SK-N-SH treated with all-trans-retinoic acid at 6 μM for 48 hours (cell line): ENCODE data around the gene APEH.

ENCODE experiments used
- BACH2 ChIP-seq: fragments of 250-450 bp; sonication (Bioruptor Pico); IDR thresholded peaks from 2 replicates; pipeline ENCODE4 v1.9.0; 2021; ENCODE audit warnings: mild to moderate bottlenecking, borderline replicate concordance
- TOX ChIP-seq: fragments of 250-450 bp; sonication (Bioruptor Pico); IDR thresholded peaks from 2 replicates; pipeline ENCODE4 v1.8.0; 2021; ENCODE audit warnings: mild to moderate bottlenecking, moderate library complexity, borderline replicate concordance
- ZFP30 ChIP-seq: fragments of 450-650 bp; formaldehyde crosslinking; IDR thresholded peaks from 2 replicates; pipeline ENCODE4 v1.5.0; 2022; ENCODE audit warnings: mild to moderate bottlenecking, moderate library complexity
- ZNF8 ChIP-seq: fragments of 450-650 bp; formaldehyde crosslinking; IDR thresholded peaks from 2 replicates; pipeline ENCODE4 v1.5.0; 2020; ENCODE audit warnings: mild to moderate bottlenecking, moderate library complexity
- TF ChIP-seq, protein P1 (sequence below): fragments of 250-450 bp; sonication (Bioruptor Pico); IDR thresholded peaks from 2 replicates; pipeline ENCODE4 v1.5.1; 2021; ENCODE audit warnings: mild to moderate bottlenecking, moderate library complexity

DNA sequence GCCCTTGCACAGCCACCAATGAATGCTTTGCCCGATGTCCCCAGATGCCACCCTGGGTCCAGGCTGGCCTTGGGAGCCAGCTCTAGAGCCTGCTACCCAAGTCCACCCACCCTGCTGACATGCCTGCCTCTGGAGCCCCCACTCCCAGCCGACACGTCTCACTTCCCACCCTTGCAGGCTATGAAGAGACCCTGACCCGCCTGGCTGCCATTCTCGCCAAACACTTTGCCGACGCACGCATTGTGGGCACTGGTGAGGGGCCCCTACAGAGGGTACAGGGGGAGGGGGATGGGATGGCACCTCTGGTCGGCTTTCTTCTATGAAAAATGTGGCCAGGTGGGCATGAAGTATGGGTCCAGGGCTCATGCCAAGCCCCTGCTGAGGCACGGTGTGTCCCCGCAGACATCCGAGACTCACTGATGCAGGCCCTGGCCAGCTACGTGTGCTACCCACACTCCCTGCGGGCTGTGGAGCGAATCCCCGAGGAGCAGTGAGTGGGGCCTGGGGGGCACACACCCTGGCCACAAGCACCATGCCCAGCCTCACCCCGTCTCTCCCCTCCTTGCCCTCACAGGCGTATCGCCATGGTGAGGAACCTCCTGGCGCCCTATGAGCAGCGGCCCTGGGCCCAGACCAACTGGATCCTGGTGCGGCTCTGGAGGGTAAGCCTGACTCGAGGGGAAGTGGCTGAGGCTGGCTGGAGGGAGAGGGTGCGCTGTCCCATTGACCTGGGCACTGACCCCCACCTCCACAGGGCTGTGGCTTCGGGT is 39.4 kb downstream of the APEH start:
- TF ChIP-seq ZFP30 (CRISPR knock-in tag) = no peak
- TF ChIP-seq ZNF8 (CRISPR knock-in tag) = no peak
- TF ChIP-seq BACH2 (CRISPR knock-in tag) = no peak
- TF ChIP-seq, protein P1, sequence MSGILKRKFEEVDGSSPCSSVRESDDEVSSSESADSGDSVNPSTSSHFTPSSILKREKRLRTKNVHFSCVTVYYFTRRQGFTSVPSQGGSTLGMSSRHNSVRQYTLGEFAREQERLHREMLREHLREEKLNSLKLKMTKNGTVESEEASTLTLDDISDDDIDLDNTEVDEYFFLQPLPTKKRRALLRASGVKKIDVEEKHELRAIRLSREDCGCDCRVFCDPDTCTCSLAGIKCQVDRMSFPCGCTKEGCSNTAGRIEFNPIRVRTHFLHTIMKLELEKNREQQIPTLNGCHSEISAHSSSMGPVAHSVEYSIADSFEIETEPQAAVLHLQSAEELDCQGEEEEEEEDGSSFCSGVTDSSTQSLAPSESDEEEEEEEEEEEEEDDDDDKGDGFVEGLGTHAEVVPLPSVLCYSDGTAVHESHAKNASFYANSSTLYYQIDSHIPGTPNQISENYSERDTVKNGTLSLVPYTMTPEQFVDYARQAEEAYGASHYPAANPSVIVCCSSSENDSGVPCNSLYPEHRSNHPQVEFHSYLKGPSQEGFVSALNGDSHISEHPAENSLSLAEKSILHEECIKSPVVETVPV (CRISPR knock-in tag) = no peak
- TF ChIP-seq TOX (CRISPR knock-in tag) = no peak
